CD8-positive, alpha-beta memory T cell (primary cell): ENCODE measurements around the gene FAM118A. TPM values are rescaled to one million over a fixed set of nuclear protein-coding genes. Genes with fewer than 3 reads are reported as not detected.

Experiments used
- CTCF ChIA-PET: fragments of 350-600 bp; sonication (Branson Sonifier 250); formaldehyde crosslinking; loops from one replicate; lab custom pipeline; 2021; ENCODE audit warnings: antibody characterized with exemption; lab: Charles Lee
- POLR2A ChIA-PET: fragments of 350-600 bp; sonication (Branson Sonifier 250); formaldehyde crosslinking; loops from one replicate; lab custom pipeline; 2021; ENCODE audit warnings: antibody characterized with exemption; lab: Charles Lee
- DNase-seq, 5 donors: peaks; one replicate each; pipeline versions ENCODE4 v3.0.0 to v3.0.0-alpha.2; 2020 to 2022; ENCODE audit warnings: mixed read lengths in 1 of 5
- H3K27ac ChIP-seq: one replicate; pipeline ENCODE4 v1.7.0; 2013; ENCODE audit warnings: low read depth, mild to moderate bottlenecking, low read length, moderate library complexity
- H3K27me3 ChIP-seq: 2 replicates; pipeline ENCODE4 v1.7.0; 2013; ENCODE audit warnings: low read length, mild to moderate bottlenecking; ENCODE audit not compliant: insufficient read depth, poor library complexity, severe bottlenecking
- H3K36me3 ChIP-seq: 2 replicates; pipeline ENCODE4 v1.7.0; 2013; ENCODE audit warnings: mild to moderate bottlenecking, low read length, moderate library complexity; ENCODE audit not compliant: insufficient read depth
- H3K4me1 ChIP-seq: 2 replicates; pipeline ENCODE4 v1.7.0; 2013; ENCODE audit warnings: mild to moderate bottlenecking, low read length, moderate library complexity; ENCODE audit not compliant: insufficient read depth
- H3K4me3 ChIP-seq: 2 replicates; pipeline ENCODE4 v1.7.0; 2013; ENCODE audit warnings: mild to moderate bottlenecking, low read length
- H3K9me3 ChIP-seq: 2 replicates; pipeline ENCODE4 v1.7.0; 2013; ENCODE audit warnings: mild to moderate bottlenecking, low read length
- H3K27ac Mint-ChIP-seq, 8 donors: one replicate each; pipeline ENCODE4 v1.8.0; 2020 to 2021; ENCODE audit warnings: mixed read lengths in 8 of 8, mild to moderate bottlenecking in 6 of 8, inconsistent platforms in 3 of 8, moderate library complexity in 3 of 8
- H3K27me3 Mint-ChIP-seq, 2 donors: one replicate each; pipeline ENCODE4 v1.8.0; 2020 to 2021; ENCODE audit warnings: mixed read lengths in 2 of 2, mild to moderate bottlenecking in 1 of 2, moderate library complexity in 1 of 2
- H3K36me3 Mint-ChIP-seq, 3 donors: one replicate each; pipeline ENCODE4 v1.8.0; 2020 to 2021; ENCODE audit warnings: mixed read lengths in 3 of 3, inconsistent platforms in 1 of 3, mild to moderate bottlenecking in 1 of 3
- H3K4me1 Mint-ChIP-seq, 3 donors: one replicate each; pipeline ENCODE4 v1.8.0; 2020 to 2021; ENCODE audit warnings: mixed read lengths in 3 of 3, inconsistent platforms in 1 of 3, mild to moderate bottlenecking in 1 of 3
- H3K4me3 Mint-ChIP-seq, 7 donors: one replicate each; pipeline ENCODE4 v1.8.0; 2020 to 2021; ENCODE audit warnings: mixed read lengths in 7 of 7, mild to moderate bottlenecking in 6 of 7, moderate library complexity in 4 of 7, inconsistent platforms in 2 of 7
- H3K9me3 Mint-ChIP-seq, 5 donors: one replicate each; pipeline ENCODE4 v1.8.0; 2020 to 2022; ENCODE audit warnings: mixed read lengths in 5 of 5, mild to moderate bottlenecking in 3 of 5, moderate library complexity in 2 of 5, inconsistent platforms in 1 of 5
- polyA plus RNA-seq: library from polyadenylated mRNA; unstranded; fragments of 300-500 nt; fragmentation: Illumina TruSeq; gene quantifications from one replicate; pipeline ENCODE4 v1.2.3, GENCODE V29; 2021
- total RNA-seq, 2 experiments: library from RNA; stranded (reverse); gene quantifications; one replicate each; pipeline ENCODE4 v1.2.3, GENCODE V29; 2021

Gene FAM118A
- total and polyA plus RNA-seq, 3 experiments from 2014 or later = 27.8 to 28.4 (median 28.1) TPM

DNA sequence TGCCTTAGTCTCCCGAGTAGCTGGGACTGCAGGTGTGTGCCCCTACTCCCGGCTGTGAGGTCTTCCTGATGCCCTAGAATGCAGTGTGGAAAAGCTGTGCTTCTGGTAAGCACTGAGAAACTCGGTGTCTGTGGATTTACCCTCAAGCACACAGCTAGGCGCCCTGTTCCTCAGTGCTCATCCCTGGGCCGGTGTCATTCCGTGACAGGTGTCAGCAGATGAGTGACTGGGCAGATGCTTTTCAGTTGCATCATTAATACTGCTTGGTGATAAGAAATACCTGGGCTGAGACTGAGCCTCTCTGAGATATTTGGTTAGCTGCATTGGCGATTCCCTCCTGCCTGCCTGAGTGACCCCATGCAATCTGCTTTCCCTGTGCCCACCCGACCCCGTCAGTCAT, 21.8 kb downstream of the FAM118A start:
- no peak overlapping the region for H3K4me3 ChIP-seq
- no peaks in the 10 kb centered on the region for H3K9me3 Mint-ChIP-seq
- no peak for DNase-seq
- H3K36me3 ChIP-seq = peaks cover 11% of the 10 kb centered on the region
- no peak overlapping the region for H3K27ac ChIP-seq
- no peaks in the 10 kb centered on the region for H3K4me1 ChIP-seq
- H3K9me3 ChIP-seq = no peaks in the 10 kb centered on the region
- CTCF ChIA-PET = no interaction called here
- H3K4me3 Mint-ChIP-seq = no peak overlapping the region
- no peaks in the 10 kb centered on the region for H3K27me3 ChIP-seq
- H3K36me3 Mint-ChIP-seq = peaks cover 9 to 86% (median 30%) of the 10 kb centered on the region in 3 donors
- H3K27ac Mint-ChIP-seq = peak overlapping the region in 1 of 8 donors; percentile 58
- H3K4me1 Mint-ChIP-seq = peaks cover 9 to 22% (median 12%) of the 10 kb centered on the region in 3 donors
- POLR2A ChIA-PET = no interaction called here
- no peaks in the 10 kb centered on the region for H3K27me3 Mint-ChIP-seq

DNA sequence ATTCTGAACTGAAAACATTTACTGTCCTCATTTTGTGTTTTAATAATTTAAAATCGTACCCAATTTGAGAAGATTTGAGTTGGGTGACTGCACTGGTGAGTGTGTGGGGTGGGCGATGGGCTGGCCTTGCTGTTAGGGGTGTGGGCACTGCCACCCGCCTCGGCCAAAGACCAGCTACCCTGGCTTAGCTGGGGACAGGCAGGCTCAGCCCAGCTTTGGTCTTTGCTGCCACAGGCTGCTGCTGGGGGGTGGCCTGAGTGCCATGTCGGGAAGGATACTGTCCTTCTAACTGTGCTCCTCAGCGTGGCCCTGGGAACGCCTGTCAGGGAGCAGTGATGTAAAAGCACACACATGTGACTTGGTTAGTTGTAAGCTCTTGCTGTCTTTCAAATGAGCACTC, 22.3 kb downstream of the FAM118A start:
- POLR2A ChIA-PET = no interaction called here
- Histone ChIP-seq H3K4me3 (no peak overlapping the region), H3K4me1 (no peaks in the 10 kb centered on the region), H3K27me3 (no peaks in the 10 kb centered on the region), H3K9me3 (no peaks in the 10 kb centered on the region), H3K27ac (no peak overlapping the region), H3K36me3 (peaks cover 14% of the 10 kb centered on the region)
- CTCF ChIA-PET = no interaction called here
- peak overlapping the region in 1 of 8 donors; percentile 58 for H3K27ac Mint-ChIP-seq
- peaks cover 9 to 90% (median 35%) of the 10 kb centered on the region in 3 donors for H3K36me3 Mint-ChIP-seq
- no peak for DNase-seq
- no peaks in the 10 kb centered on the region for H3K9me3 Mint-ChIP-seq
- H3K4me1 Mint-ChIP-seq = peaks cover 9 to 22% (median 12%) of the 10 kb centered on the region in 3 donors
- H3K27me3 Mint-ChIP-seq = no peaks in the 10 kb centered on the region
- no peak overlapping the region for H3K4me3 Mint-ChIP-seq

DNA sequence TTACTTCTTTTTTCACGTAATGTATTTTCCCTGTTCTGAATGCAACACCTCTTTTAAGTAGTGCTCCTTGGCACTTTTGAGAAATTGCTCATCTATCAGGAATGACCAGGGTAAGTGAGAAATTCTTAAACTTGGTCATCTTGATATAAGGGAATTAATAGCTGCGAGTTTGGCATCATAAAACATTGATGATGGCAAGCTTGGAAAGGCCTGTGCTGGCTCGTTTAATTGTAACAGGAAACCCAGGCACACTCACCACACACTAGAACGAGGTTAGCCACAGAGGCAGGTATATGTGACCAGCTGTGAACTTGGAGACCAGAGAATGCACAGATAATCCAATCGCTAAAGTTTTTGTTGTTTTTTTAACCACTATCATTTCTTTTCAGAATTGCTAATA, 24.3 kb downstream of the FAM118A start:
- no peak for DNase-seq
- H3K27me3 ChIP-seq = no peaks in the 10 kb centered on the region
- peaks cover 9 to 22% (median 12%) of the 10 kb centered on the region in 3 donors for H3K4me1 Mint-ChIP-seq
- H3K4me1 ChIP-seq = no peaks in the 10 kb centered on the region
- H3K4me3 ChIP-seq = no peak overlapping the region
- H3K27me3 Mint-ChIP-seq = no peaks in the 10 kb centered on the region
- no peaks in the 10 kb centered on the region for H3K9me3 Mint-ChIP-seq
- CTCF ChIA-PET = no interaction called here
- peak overlapping the region in 2 of 7 donors; percentile 15 to 29 for H3K4me3 Mint-ChIP-seq
- no peak overlapping the region for H3K27ac ChIP-seq
- peaks cover 9 to 94% (median 44%) of the 10 kb centered on the region in 3 donors for H3K36me3 Mint-ChIP-seq
- peak overlapping the region in 6 of 8 donors; percentile 14 to 77 (median 52) for H3K27ac Mint-ChIP-seq
- no peaks in the 10 kb centered on the region for H3K9me3 ChIP-seq
- peaks cover 18% of the 10 kb centered on the region for H3K36me3 ChIP-seq
- POLR2A ChIA-PET = no interaction called here

DNA sequence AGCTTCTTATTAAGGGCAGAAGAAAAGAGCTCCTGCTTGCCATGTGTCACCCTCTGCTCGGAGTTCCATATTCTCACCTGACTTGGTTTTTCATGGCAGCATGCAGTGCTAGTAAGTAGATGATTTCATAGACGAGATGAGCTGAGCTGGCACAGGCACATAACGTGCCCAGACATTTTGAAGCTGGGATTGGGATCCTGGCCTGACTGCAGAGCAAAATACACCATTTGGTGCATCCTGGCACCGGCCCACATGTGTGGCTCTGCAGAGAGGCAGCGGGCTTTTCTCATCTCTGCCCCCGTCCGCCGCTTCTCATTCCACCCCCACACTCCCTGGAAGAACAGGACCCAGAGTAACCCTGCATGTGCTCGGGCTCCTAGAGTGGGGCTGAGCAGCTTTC, 24.8 kb downstream of the FAM118A start:
- no peaks in the 10 kb centered on the region for H3K27me3 Mint-ChIP-seq
- peaks cover 9 to 92% (median 41%) of the 10 kb centered on the region in 3 donors for H3K36me3 Mint-ChIP-seq
- H3K27ac Mint-ChIP-seq = peak overlapping the region in 5 of 8 donors; percentile 7 to 77 (median 32)
- DNase-seq = no peak
- Histone ChIP-seq H3K27me3 (no peaks in the 10 kb centered on the region), H3K4me1 (no peaks in the 10 kb centered on the region), H3K4me3 (no peak overlapping the region), H3K36me3 (peaks cover 18% of the 10 kb centered on the region), H3K27ac (no peak overlapping the region), H3K9me3 (no peaks in the 10 kb centered on the region)
- POLR2A ChIA-PET = no interaction called here
- peak overlapping the region in 1 of 7 donors; percentile 40 for H3K4me3 Mint-ChIP-seq
- no peaks in the 10 kb centered on the region for H3K9me3 Mint-ChIP-seq
- CTCF ChIA-PET = no interaction called here
- H3K4me1 Mint-ChIP-seq = peaks cover 9 to 22% (median 12%) of the 10 kb centered on the region in 3 donors

DNA sequence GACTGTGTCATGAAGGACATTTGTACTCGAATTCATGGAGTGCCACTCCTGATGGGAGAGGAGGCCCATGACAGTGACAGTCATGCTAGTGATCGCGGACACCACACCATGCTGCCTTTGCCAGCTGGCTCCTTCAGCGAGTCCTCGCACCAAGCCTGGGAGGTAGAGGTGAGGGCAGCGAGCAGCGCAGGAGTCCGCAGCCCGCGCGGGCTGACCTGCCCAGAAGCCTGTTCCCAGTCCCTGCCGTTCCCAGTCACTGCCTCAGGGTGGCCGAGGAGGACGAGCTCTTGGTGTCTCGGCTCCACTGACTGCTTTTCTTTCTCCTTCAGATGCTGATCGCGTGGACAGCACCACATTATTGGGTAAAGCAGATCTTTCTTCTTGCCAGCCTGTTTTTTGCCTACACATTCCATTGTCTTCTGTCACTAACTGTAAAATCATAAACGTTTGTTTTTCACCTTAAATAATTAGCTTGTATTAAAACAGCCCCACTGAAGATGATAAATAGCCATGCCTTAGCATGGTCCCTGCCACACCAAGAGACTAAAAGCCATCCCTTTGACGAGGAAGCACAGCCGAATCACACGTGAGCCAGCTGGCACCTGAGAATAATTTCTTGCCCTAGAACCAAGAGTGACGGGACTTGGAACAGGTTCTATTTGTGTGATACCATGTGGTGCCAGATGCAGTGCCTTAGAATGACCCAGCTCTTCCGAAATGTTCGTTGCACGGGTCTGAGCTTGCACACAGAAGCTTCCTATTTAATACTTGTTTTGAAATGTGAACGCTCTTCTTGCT, 25.5 kb downstream of the FAM118A start:
- no peak overlapping the region for H3K27ac ChIP-seq
- H3K4me1 ChIP-seq = no peaks in the 10 kb centered on the region
- Mint-ChIP-seq H3K36me3 (peaks cover 13 to 92% (median 43%) of the 10 kb centered on the region in 3 donors), H3K4me3 (peak overlapping the region in 1 of 7 donors; percentile 40), H3K27ac (peak overlapping the region in 1 of 8 donors; percentile 7), H3K27me3 (no peaks in the 10 kb centered on the region), H3K9me3 (no peaks in the 10 kb centered on the region), H3K4me1 (peaks cover 9 to 22% (median 12%) of the 10 kb centered on the region in 3 donors)
- H3K4me3 ChIP-seq = no peak overlapping the region
- peaks cover 24% of the 10 kb centered on the region for H3K36me3 ChIP-seq
- H3K27me3 ChIP-seq = no peaks in the 10 kb centered on the region
- ChIA-PET POLR2A (no interaction called here), CTCF (no interaction called here)
- H3K9me3 ChIP-seq = no peaks in the 10 kb centered on the region
- no peak for DNase-seq

DNA sequence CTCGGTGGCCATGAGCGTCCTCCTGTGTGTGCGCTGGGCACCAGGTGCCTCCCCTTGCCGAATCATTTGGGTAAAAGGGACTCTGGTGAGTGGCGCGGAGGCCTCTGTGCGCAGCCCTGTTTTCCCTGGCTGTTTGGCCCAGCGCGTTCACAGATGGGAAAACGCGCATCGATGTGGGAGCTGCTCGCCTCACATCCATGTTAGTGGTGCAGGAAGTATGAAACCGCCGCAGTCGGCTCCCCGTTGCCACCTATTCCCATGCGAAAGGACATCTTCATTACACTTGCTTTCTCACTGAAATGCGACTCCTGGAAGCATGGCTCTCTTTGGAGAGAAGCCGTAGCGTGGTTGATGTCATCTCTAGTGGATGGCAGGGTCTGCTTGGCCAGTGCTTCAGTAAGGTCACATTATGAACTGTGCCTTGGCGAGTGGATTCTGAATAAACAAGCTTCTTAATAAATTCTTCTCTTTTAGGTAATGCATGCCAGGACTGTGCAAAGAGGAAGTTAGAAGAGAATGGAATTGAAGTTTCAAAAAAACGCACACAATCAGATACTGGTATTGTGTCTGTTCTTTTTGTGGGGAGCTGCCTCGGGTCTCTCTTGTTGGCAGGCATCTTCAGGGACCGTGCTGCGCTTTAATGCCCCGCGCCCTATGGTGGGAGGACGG, 26.3 kb downstream of the FAM118A start:
- Mint-ChIP-seq H3K4me1 (peaks cover 10 to 22% (median 12%) of the 10 kb centered on the region in 3 donors), H3K9me3 (no peaks in the 10 kb centered on the region)

DNA sequence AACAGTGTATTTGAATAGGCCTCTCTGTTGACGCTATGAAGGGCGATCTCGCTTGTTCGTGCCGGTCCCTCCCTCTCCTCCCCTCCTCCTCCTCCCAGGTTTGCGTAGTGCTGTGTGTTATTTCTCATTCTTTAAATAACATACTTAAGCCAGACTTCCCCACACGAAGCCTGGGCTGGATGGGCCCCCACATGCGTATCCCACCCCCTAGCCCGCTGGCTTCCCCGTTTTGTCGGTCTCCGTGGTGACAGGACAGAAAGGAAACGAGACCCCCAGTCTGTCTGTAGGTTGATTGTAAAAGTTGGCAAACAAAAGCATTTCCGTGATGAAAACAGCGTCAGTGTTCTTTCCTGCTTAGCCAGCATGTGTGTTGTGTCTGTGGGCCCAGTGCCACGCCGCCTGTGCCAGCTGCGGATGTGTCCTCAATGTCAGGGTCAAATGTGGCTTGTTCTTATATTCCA, 27.3 kb downstream of the FAM118A start:
- H3K27ac ChIP-seq = no peak overlapping the region
- peaks cover 14% of the 10 kb centered on the region for H3K4me1 ChIP-seq
- Mint-ChIP-seq H3K4me3 (no peak overlapping the region), H3K36me3 (peaks cover 16 to 91% (median 43%) of the 10 kb centered on the region in 3 donors), H3K9me3 (no peaks in the 10 kb centered on the region), H3K27me3 (no peaks in the 10 kb centered on the region), H3K27ac (peak overlapping the region in 2 of 8 donors; percentile 44 to 54), H3K4me1 (peaks cover 17 to 30% (median 21%) of the 10 kb centered on the region in 3 donors)
- CTCF ChIA-PET = no interaction called here
- H3K27me3 ChIP-seq = no peaks in the 10 kb centered on the region
- no peaks in the 10 kb centered on the region for H3K9me3 ChIP-seq
- no peak overlapping the region for H3K4me3 ChIP-seq
- peak in 1 of 5 donors; percentile 83 for DNase-seq
- peaks cover 28% of the 10 kb centered on the region for H3K36me3 ChIP-seq
- POLR2A ChIA-PET = no interaction called here

More for the DNA sequence above, 26.3 kb downstream of the FAM118A start:
- H3K4me1 ChIP-seq = peaks cover 7% of the 10 kb centered on the region
- peaks cover 28% of the 10 kb centered on the region for H3K36me3 ChIP-seq
- peaks cover 16 to 91% (median 43%) of the 10 kb centered on the region in 3 donors for H3K36me3 Mint-ChIP-seq
- no peak overlapping the region for H3K27ac ChIP-seq
- no peak overlapping the region for H3K4me3 Mint-ChIP-seq
- H3K27me3 Mint-ChIP-seq = no peaks in the 10 kb centered on the region
- H3K27ac Mint-ChIP-seq = peak overlapping the region in 2 of 8 donors; percentile 47 to 74
- no peaks in the 10 kb centered on the region for H3K9me3 ChIP-seq
- no peak overlapping the region for H3K4me3 ChIP-seq
- DNase-seq = no peak
- POLR2A ChIA-PET = no interaction called here
- CTCF ChIA-PET = no interaction called here
- H3K27me3 ChIP-seq = no peaks in the 10 kb centered on the region

DNA sequence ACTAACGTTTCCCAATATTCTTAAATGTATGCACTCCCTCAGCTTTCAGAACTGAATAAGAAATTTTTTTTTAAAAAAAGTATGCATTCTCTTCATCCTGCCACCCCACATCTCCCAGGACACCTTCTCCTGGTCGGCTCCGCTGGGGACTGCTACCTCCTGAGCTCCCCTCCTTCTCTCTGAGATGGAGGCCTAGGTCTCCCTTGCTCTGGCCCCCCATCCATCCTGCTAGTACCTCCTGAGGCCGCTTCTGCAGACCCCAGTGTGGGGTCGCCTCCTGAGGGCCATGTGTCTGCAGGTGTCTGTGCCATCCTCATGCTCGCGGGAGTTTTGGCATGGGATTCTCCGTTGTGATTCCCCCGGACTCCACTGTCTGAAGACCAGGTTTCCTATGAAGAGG, 27.8 kb downstream of the FAM118A start:
- Histone ChIP-seq H3K4me3 (no peak overlapping the region), H3K27ac (no peak overlapping the region), H3K4me1 (peaks cover 18% of the 10 kb centered on the region), H3K36me3 (peaks cover 28% of the 10 kb centered on the region), H3K9me3 (no peaks in the 10 kb centered on the region), H3K27me3 (no peaks in the 10 kb centered on the region)
- Mint-ChIP-seq H3K27me3 (no peaks in the 10 kb centered on the region), H3K27ac (peak overlapping the region in 2 of 8 donors; percentile 51 to 78), H3K9me3 (no peaks in the 10 kb centered on the region), H3K4me3 (no peak overlapping the region), H3K36me3 (peaks cover 16 to 89% (median 40%) of the 10 kb centered on the region in 3 donors), H3K4me1 (peaks cover 17 to 26% (median 21%) of the 10 kb centered on the region in 3 donors)
- ChIA-PET POLR2A (no interaction called here), CTCF (no interaction called here)
- no peak for DNase-seq
